HepG2 (cell line): ENCODE data around the gene SGMS1. TPM values are rescaled to one million over a fixed set of nuclear protein-coding genes. Genes with fewer than 3 reads are reported as not detected.

ENCODE experiments used
- ATAC-seq: fragments of 200-7000 bp; cut with Tn5 transposase; 3 replicates; pipeline ENCODE4 v1.9.1; 2020; ENCODE audit warnings: mild to moderate bottlenecking, moderate library complexity
- BruUV-seq: library from RNA; stranded (reverse); fragments of 400-500 nt; replicated peaks from 2 replicates; lab custom pipeline; 2021; lab: Mats Ljungman, UMichigan
- CTCF ChIA-PET: fragments of 300-600 bp; formaldehyde crosslinking; extraction: SDS; loops from one replicate; lab custom pipeline; 2021; ENCODE audit warnings: low total read pairs, inconsistent platforms, low intra/inter-chr PET ratio; lab: Yijun Ruan, JAX
- POLR2A ChIA-PET: fragments of 350-600 bp; sonication (Branson Sonifier 250); formaldehyde crosslinking; loops from one replicate; lab custom pipeline; 2020; ENCODE audit warnings: antibody characterized with exemption, inconsistent platforms; lab: Yijun Ruan, JAX
- DNase-seq: peaks from one replicate; pipeline ENCODE4 v3.0.0-alpha.2; 2015; ENCODE audit warnings: low spot score
- FAIRE-seq: peaks from 3 replicates; lab custom pipeline; 2011; peaks lifted over from hg19 to GRCh38; lab: Jason Lieb, UNC
- H2AFZ ChIP-seq: one replicate; pipeline ENCODE4 v1.6.1; 2011; ENCODE audit warnings: low read length, inconsistent platforms
- H3K27ac ChIP-seq: fragments of 300-600 bp; 3 replicates; pipeline ENCODE4 v1.8.0; 2011; ENCODE audit warnings: mixed run types, mild to moderate bottlenecking, mixed read lengths, low read length, inconsistent platforms; ENCODE audit not compliant: insufficient read depth; ENCODE audit errors: extremely low read length
- H3K27me3 ChIP-seq, 2 experiments: fragments of 200-600 bp in 1 of 2; 2 replicates in 1 of 2; 3 replicates in 1 of 2; pipeline versions ENCODE4 v1.6.0 to v1.8.0; 2011; ENCODE audit warnings: low read length in 2 of 2, mild to moderate bottlenecking in 2 of 2, moderate library complexity in 2 of 2, inconsistent platforms in 1 of 2; ENCODE audit not compliant: insufficient read depth in 2 of 2, control insufficient read depth in 1 of 2
- H3K36me3 ChIP-seq, 2 experiments: fragments of 200-600 bp in 1 of 2; replicated peaks in 1 of 2; 2 replicates in 1 of 2; 3 replicates in 1 of 2; pipeline versions ENCODE4 v1.5.1 to v1.8.0; 2011; ENCODE audit warnings: low read length in 2 of 2, inconsistent platforms in 1 of 2; ENCODE audit not compliant: insufficient read depth in 2 of 2, control insufficient read depth in 1 of 2
- H3K4me1 ChIP-seq: 2 replicates; pipeline ENCODE4 v1.5.1; 2012; ENCODE audit warnings: low read length, inconsistent platforms; ENCODE audit not compliant: insufficient read depth
- H3K4me2 ChIP-seq: 2 replicates; pipeline ENCODE4 v1.6.0; 2011; ENCODE audit warnings: low read depth, low read length, inconsistent platforms
- H3K4me3 ChIP-seq, 3 experiments: fragments of 200-600 bp in 1 of 3; sonication (generic), shearing (Covaris generic) in 1 of 3; replicated peaks in 1 of 3; 2 replicates each; pipeline ENCODE4 v1.5.1; 2011 to 2016; ENCODE audit warnings: low read length in 3 of 3, inconsistent platforms in 2 of 3, low read depth in 2 of 3, mild to moderate bottlenecking in 2 of 3, control low read depth in 1 of 3, mixed read lengths in 1 of 3; ENCODE audit not compliant: insufficient read depth in 1 of 3
- H3K79me2 ChIP-seq: one replicate; pipeline ENCODE4 v1.6.1; 2011; ENCODE audit warnings: low read length, inconsistent platforms; ENCODE audit not compliant: insufficient read depth
- H3K9ac ChIP-seq: 2 replicates; pipeline ENCODE4 v1.6.0; 2011; ENCODE audit warnings: mild to moderate bottlenecking, low read depth, low read length, inconsistent platforms; ENCODE audit not compliant: insufficient read depth
- H3K9me3 ChIP-seq: 2 replicates; pipeline ENCODE4 v1.5.1; 2012; ENCODE audit warnings: mild to moderate bottlenecking, low read length
- H4K20me1 ChIP-seq: 2 replicates; pipeline ENCODE4 v1.6.0; 2011; ENCODE audit warnings: inconsistent platforms, mild to moderate bottlenecking, low read length, moderate library complexity; ENCODE audit not compliant: insufficient read depth
- ARID3A ChIP-seq: IDR thresholded peaks from 2 replicates; pipeline ENCODE4 v1.6.1; 2012; ENCODE audit warnings: low read depth, low read length, improper control_type of control experiment
- ARID4A ChIP-seq: sonication (generic); formaldehyde crosslinking; IDR thresholded peaks from 2 replicates; pipeline ENCODE4 v1.5.0; 2020; ENCODE audit warnings: mild to moderate bottlenecking, missing genetic modification reagents, borderline replicate concordance
- BCL6 ChIP-seq: IDR thresholded peaks from 2 replicates; pipeline ENCODE4 v1.6.1; 2016; ENCODE audit warnings: missing genetic modification reagents, missing compliant biosample characterization
- FOXJ3 ChIP-seq: sonication (generic); formaldehyde crosslinking; IDR thresholded peaks from 2 replicates; pipeline ENCODE4 v1.4.0; 2020; ENCODE audit warnings: missing genetic modification reagents, mild to moderate bottlenecking, borderline replicate concordance
- HOXD1 ChIP-seq: sonication (generic); formaldehyde crosslinking; IDR thresholded peaks from 2 replicates; pipeline ENCODE4 v1.5.0; 2020; ENCODE audit warnings: missing genetic modification reagents
- MED8 ChIP-seq: sonication (generic); formaldehyde crosslinking; IDR thresholded peaks from 2 replicates; pipeline ENCODE4 v1.8.1; 2023; ENCODE audit warnings: mild to moderate bottlenecking, missing genetic modification reagents; ENCODE audit not compliant: insufficient replicate concordance
- MYNN ChIP-seq: sonication (generic); formaldehyde crosslinking; IDR thresholded peaks from 2 replicates; pipeline ENCODE4 v1.4.0; 2020; ENCODE audit warnings: mild to moderate bottlenecking, low read depth, missing genetic modification reagents
- NFIC ChIP-seq: IDR thresholded peaks from 2 replicates; pipeline ENCODE4 v1.6.1; 2012; ENCODE audit warnings: mild to moderate bottlenecking, low read length, inconsistent platforms
- NFRKB ChIP-seq: fragments of 450-650 bp; IDR thresholded peaks from 2 replicates; pipeline ENCODE4 v1.6.1; 2017
- ZNF552 ChIP-seq: sonication (generic); formaldehyde crosslinking; IDR thresholded peaks from 2 replicates; pipeline ENCODE4 v1.9.0; 2022; ENCODE audit warnings: missing genetic modification reagents, mild to moderate bottlenecking, borderline replicate concordance
- ZNF724P ChIP-seq: sonication (generic); formaldehyde crosslinking; IDR thresholded peaks from 2 replicates; pipeline ENCODE4 v1.8.0; 2022; ENCODE audit warnings: missing genetic modification reagents, borderline replicate concordance
- ZNF780A ChIP-seq: sonication (generic); formaldehyde crosslinking; IDR thresholded peaks from 2 replicates; pipeline ENCODE4 v1.8.0; 2022; ENCODE audit warnings: mild to moderate bottlenecking, missing genetic modification reagents, moderate library complexity
- WGBS: methylation state at CpG from one replicate; pipeline ENCODE4 v1.1.6; 2017; ENCODE audit warnings: low lambda C conversion rate; 5-methylcytosine and 5-hydroxymethylcytosine counted together
- in situ Hi-C: cut with HindIII; loops from 2 replicates; pipeline ENCODE4 v1.10.0; 2017; ENCODE audit warnings: low pct_unique_long_range_greater_than_20kb; ENCODE audit not compliant: extremely low pct_ligation_motif_present
- intact Hi-C: fragments of 100-400 bp; cut with micrococcal nuclease; formaldehyde crosslinking; loops from one replicate; pipeline ENCODE4 v1.10.0; 2022; ENCODE audit not compliant: unreplicated experiment
- polyA plus RNA-seq, 8 experiments: library from polyadenylated mRNA; depleted of rRNA in 3 of 8; stranded (reverse) in 7 of 8; unstranded in 1 of 8; fragments of >200 nt; fragmentation: Illumina TruSeq in 4 of 8; extraction: Trizol in 4 of 8; gene quantifications; 2 replicates each; pipeline versions ENCODE4 v1.2.1 to v1.2.3, GENCODE V29; 2011 to 2016; ENCODE audit warnings: low read depth in 4 of 8, missing spikeins in 1 of 8, mixed read lengths in 1 of 8; ENCODE audit not compliant: insufficient read depth in 1 of 8
- total RNA-seq, 5 experiments: library from RNA; depleted of rRNA; stranded (reverse); fragments of >200 nt; fragmentation: Illumina TruSeq; extraction: Trizol; gene quantifications; 2 replicates each; pipeline ENCODE4 v1.2.3, GENCODE V29; 2016; ENCODE audit warnings: low read depth in 1 of 5

SGMS1 gene
- total and polyA plus RNA-seq, 2 of the 13 experiments (the other 11 are each of a cell fraction or from before 2014, with no cell fraction given) = 6.5 to 15.1 TPM

- no peak for TF ChIP-seq ARID4A
- TF ChIP-seq NFRKB = no peak
- no peak for TF ChIP-seq MYNN (CRISPR knock-in tag)
- TF ChIP-seq ZNF724P (CRISPR knock-in tag) = no peak
- no peak for TF ChIP-seq FOXJ3 (CRISPR knock-in tag)
- TF ChIP-seq BCL6 (CRISPR knock-in tag) = no peak
- no peak for TF ChIP-seq ZNF780A
- TF ChIP-seq ZNF552 (CRISPR knock-in tag) = no peak
- no peak for TF ChIP-seq HOXD1 (CRISPR knock-in tag)
- TF ChIP-seq, all 625 proteins: peak for 0
Observed at GRCh38 chr10:50469288-50469687, 154.5 kb downstream of the SGMS1 start (continued).

- no peak overlapping the region for H3K4me3 ChIP-seq
- peaks cover 1% of the 10 kb centered on the region for H3K79me2 ChIP-seq
- H3K9ac ChIP-seq = no peak overlapping the region
- no peak overlapping the region for H3K27ac ChIP-seq
- H3K4me1 ChIP-seq = peaks cover 30% of the 10 kb centered on the region
- intact Hi-C loops (no loop called here), in situ Hi-C loops (no loop called here)
- no peaks in the 10 kb centered on the region for H3K27me3 ChIP-seq
- ChIA-PET CTCF (no interaction called here), POLR2A (no interaction called here)
- TF ChIP-seq MED8 (CRISPR knock-in tag) (no peak), NFIC (no peak), ARID3A (no peak)
- BruUV-seq = no TSS peak
- FAIRE-seq (no peak), DNase-seq (no peak), ATAC-seq (no peak)
- WGBS = 100% methylated on average over 1 of the region's 1 CpG
- no peaks in the 10 kb centered on the region for H3K9me3 ChIP-seq
- no peaks in the 10 kb centered on the region; a peak in 1 of 5 replicates for H3K36me3 ChIP-seq
- no peaks in the 10 kb centered on the region for H4K20me1 ChIP-seq
- no peak overlapping the region for H3K4me2 ChIP-seq
- H2AFZ ChIP-seq = no peak overlapping the region
Observed at GRCh38 chr10:50467209-50467608, 156.5 kb downstream of the SGMS1 start.
